Upper lobe of left lung (tissue), 4 donors: ENCODE measurements around the gene TXNRD1.

ENCODE experiments used
- POLR2A ChIP-seq, 4 donors: fragments of 450-650 bp; IDR thresholded peaks; one replicate each; pipeline ENCODE4 v1.5.1; 2016 to 2017; ENCODE audit warnings: antibody characterized with exemption in 4 of 4, mild to moderate bottlenecking in 2 of 4
- TF ChIP-seq, protein P1 (sequence below), 6 experiments: fragments of 450-650 bp in 4 of 6; fragments of 200-600 bp in 2 of 6; sonication (generic) in 2 of 6; IDR thresholded peaks; one replicate each; pipeline ENCODE4 v1.5.1; 2016 to 2019; ENCODE audit warnings: antibody characterized with exemption in 6 of 6

DNA sequence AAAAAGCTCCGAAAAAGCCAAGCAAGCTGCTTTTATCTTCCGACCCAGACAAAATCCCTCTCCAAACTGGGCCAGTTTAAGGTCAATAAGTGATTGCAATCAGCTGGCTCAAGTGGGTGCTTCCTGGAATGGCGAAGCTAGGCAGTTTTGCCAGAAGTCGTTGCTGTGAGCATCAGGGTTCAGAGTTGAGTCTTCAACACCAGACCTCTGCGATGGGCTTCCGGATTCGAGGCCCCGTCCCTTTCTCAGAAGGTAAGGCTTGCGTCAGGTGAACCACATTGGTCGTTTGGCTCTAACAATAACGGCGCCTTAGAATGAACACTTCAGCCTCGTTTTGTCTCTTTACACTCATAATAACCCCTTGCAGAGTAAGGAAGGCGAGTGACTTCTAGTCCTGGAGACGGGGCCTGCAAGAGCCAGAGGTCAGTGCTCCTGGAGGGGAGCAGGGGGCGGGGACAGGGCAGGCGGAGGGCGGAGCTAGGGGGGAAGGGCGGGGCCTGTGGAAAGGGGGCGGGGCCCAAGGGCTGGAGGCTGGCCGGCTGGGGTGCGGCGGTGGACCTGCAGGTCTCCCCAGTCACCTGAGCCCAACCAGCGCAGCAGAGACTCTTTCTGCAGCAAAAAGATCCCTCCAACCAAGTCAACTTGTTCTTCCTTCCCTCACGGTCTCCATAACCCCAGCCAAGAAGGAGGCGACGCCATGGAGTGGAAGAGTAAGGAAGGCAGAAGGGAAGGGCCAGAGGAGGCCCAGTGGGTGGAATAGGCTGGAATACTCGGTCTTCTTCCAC lies 43.6 kb upstream of the TXNRD1 start:
- no peak for TF ChIP-seq POLR2A (IDR thresholded peaks at IDR 0.05)
- TF ChIP-seq, protein P1, sequence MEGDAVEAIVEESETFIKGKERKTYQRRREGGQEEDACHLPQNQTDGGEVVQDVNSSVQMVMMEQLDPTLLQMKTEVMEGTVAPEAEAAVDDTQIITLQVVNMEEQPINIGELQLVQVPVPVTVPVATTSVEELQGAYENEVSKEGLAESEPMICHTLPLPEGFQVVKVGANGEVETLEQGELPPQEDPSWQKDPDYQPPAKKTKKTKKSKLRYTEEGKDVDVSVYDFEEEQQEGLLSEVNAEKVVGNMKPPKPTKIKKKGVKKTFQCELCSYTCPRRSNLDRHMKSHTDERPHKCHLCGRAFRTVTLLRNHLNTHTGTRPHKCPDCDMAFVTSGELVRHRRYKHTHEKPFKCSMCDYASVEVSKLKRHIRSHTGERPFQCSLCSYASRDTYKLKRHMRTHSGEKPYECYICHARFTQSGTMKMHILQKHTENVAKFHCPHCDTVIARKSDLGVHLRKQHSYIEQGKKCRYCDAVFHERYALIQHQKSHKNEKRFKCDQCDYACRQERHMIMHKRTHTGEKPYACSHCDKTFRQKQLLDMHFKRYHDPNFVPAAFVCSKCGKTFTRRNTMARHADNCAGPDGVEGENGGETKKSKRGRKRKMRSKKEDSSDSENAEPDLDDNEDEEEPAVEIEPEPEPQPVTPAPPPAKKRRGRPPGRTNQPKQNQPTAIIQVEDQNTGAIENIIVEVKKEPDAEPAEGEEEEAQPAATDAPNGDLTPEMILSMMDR (IDR thresholded peaks at IDR 0.05) = no peak
